HG02623 (cell line): Measurements from ENCODE around the gene SSUH2.
A peak's percentile ranks its signal among the peaks of the same experiment; 100 is the strongest.
"Not testable (repeated sequence)": the region's sequence is repeated elsewhere in the genome, so short reads cannot be mapped to it uniquely, and the experiment has no call there.

Experiments
- ATAC-seq: cut with Tn5 transposase; IDR thresholded peaks from one replicate; pipeline ENCODE4 v1.9.1; 2021; ENCODE audit warnings: moderate library complexity; ENCODE audit not compliant: unreplicated experiment

SSUH2 gene

GRCh38 chr3:8659242-8659641, 14.6 kb upstream of the SSUH2 start:
- ATAC-seq, result no peak

GRCh38 chr3:8658306-8659212, 14.0 kb upstream of the SSUH2 start:
- ATAC-seq, result peak; percentile 77

GRCh38 chr3:8657804-8658305, 13.3 kb upstream of the SSUH2 start:
- peak; percentile 14 for ATAC-seq

- no peak for ATAC-seq
These were observed 11.6 kb upstream of the SSUH2 start for GRCh38 chr3:8656240-8656639.

DNA sequence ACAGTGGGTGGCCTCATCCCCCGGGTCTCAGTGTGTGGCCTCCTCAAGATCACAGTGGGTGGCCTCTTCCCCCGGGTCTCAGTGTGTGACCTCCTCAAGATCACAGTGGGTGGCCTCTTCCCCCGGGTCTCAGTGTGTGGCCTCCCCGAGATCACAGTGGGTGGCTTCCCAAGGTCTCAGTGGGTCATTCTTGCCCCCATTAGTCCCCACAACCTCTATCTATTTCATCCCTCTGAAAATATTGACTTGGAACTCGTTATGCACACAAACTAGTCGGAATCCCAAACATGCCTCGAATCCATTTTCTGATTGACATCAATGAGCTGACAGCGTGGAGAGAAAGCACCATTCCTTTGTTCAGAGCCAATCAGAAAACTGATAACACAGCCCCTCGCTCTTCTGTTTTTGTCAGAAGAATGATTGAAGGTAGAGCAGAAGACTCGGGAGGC, 10.8 kb upstream of the SSUH2 start:
- no peak for ATAC-seq

GRCh38 chr3:8654572-8655329, 10.2 kb upstream of the SSUH2 start:
- not testable (repeated sequence) for ATAC-seq

DNA sequence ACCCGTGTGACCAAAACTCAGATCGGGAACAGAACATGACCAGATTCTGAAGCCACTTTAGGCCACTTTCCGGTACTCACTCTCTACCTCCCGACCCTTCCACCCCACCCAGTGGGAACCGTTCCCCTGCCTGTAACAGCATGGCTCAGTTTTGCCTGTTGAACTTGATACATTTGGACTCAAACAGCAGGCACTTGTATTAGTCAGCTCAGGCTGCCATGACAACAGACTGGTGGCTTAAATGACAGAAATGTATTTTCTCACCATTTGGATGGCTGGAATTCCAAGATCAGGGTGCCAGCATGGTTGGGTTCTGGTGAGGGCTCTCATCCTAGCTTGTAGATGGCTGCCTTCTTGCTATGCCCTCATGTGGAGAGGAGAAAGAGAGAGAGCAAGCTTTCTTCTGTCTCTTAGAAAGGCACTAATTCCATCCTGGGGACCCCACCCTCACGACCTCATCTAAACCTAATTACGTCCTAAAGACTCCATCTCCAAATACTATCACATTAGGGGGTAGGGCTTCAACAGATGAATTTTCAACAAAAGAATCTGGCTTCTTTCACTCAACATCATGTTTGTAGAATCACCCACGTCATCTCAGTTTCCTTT, 9.3 kb upstream of the SSUH2 start:
- ATAC-seq, result no peak

DNA sequence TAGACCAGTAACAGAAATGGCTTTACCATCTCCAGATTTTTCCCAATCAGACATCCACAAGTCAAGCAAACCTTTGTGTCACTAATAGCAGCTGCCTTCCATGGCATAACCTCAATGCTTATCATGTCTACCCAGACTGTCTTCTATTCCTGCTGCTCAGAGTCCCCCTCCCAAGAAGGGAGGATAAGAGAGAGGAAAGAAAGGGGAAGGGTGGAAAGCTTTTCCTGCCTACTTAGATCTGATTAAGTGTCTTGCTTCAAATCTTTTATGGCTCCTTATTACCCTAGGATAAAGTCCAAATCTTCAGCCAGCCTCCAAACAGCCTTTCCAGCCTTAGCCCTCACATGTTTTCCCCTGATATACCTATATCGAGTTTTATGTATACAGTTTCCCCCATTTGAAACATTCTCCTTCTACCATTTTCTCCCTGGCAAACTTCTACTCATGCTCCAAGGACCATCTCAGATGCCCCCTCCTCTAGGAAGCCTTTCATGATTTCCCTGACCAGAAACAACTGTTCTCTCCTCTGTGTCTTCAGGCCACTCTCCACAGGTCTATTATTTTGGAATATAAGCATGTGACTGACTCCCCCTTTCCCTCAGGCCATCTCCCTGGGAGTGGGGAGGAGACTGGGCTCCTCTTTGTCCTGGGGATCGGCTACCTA, 7.9 kb upstream of the SSUH2 start:
- ATAC-seq, result no peak

GRCh38 chr3:8651418-8652323, 7.1 kb upstream of the SSUH2 start:
- no peak for ATAC-seq

DNA sequence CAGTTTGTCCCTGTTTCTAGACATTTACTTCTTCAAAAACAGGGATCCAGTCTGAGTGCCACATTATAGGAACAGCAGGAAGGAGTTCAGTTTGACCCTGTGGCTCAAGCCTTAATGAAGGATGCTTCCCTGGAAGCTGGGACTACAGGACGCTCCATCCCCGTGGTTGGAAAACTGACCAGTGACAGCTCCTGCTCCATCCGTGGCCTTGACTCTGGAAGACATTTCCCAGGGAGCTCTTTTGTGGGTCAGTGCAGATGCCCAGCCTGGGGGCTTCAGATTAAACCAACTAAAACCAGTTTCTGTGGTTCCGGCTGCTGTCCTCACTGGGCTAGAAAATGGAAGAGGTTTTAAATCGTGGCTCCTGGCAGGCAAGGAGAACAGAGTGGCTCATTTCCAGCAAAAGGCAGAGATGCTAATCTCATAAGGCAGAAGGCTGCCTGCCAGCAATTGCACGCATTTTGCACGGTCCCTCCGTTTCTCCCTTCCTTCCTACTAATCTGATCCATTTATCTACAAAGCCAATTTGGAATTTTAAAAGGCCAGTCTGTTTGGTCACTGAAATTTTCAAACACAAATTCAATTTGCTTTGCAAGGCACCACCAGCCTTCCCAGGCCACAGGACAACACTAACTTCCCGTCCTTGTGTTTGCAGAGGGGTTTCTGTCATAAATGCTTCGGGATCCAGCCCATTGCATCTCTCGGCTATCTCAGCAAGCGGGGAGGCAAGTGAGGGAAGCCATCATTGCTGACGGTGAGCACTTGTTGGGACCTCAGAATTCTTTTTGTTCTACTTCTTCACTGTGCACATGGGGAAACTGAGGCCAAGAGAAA, 6.2 kb upstream of the SSUH2 start:
- ATAC-seq, result no peak

DNA sequence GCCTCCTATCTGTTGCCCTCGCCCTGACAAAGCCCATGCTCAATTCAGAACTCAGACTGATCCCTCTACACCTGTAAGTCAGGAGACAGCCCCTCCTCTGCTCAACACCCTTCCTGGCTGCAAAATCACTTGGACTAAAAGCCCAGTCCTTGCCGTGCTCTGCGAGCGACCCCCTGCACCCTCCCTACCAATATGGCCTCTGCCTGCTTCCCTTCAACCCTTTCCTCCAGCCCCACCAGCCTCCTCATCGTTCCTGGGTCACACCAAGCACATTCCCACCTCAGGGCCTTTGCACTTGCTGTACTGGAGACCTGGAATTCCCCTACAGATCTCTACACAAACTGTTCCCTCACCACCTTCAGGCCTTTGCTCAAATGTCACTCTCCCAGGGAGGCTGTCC, 5.2 kb upstream of the SSUH2 start:
- ATAC-seq, result no peak

DNA sequence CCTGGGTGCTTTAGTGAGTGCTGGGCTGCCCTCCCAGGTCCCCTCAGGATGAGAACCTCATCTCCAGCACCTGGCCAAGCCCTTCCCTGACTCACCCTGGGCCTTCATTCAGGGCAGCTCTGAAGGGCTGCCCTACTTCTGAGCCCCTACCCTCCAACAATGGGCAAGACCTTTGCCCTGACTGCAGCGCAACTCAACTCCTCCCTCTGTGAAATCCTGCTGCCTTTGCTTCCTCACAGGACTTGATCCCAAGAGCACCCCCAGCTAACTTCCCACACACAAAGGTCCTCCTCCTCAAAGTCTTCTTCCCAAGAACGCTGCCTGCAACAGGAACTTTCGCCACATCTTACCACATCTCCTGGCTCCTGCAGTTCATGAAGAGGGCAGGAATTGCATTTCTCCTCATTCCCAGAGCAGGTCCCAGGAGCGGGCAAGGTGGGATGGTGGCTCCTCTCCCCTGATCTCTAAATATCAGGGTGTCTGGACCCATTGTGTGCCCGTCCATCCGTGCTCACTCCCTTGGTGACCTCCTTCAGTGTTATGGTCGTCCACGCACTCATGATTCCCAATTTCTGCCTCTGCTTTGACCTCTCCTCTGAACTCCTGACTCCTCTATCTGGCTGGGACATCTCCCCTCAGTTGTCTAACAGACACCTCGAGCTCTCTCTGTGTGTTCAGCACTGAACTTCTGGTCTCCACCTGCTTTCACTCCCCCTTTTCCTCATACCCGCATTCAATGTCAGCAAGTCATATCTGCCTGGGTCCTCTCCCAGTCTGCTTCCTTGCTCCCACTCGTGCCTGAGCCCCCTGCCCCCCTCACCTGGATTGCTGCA, 4.5 kb upstream of the SSUH2 start:
- no peak for ATAC-seq

DNA sequence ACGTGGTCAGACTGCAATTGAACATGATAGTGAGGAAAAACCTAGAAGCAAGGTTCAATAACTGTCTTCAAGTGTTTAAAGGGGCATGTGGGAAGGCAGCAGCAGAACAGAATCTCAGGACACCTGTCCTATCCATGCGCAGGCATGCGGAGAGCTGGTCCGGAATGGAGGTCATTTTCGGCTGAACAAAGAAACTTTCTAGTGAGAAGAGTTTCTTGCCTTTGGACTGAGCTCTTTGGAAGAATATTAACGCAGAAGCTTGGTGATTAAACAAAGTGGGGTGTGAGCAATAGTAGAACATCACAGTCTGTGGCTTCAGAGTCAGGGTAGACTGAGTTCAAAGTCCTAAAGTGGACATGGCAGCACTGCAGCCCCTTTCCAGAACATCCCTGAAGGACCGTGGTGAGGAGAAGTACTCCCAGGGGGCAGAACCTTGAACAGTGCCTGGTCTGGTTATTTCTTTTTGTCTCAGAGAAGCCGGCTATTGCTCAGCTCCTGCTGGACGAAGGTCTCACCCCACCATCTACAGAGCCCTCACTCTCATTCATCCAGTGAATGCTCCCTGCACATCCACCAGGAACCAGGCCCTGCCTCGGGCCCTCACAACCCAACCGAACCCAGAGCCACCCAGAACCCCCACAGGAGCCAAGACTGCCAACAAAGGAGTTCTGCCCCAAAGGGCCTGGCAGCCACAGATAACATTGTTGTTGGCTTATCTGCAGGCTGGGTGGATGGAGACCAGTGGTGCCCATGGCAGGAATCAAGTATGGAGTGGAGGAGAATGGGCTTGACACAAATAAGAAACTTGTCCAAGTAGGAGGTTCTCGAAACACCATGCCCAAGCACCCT, 2.8 kb upstream of the SSUH2 start:
- no peak for ATAC-seq

DNA sequence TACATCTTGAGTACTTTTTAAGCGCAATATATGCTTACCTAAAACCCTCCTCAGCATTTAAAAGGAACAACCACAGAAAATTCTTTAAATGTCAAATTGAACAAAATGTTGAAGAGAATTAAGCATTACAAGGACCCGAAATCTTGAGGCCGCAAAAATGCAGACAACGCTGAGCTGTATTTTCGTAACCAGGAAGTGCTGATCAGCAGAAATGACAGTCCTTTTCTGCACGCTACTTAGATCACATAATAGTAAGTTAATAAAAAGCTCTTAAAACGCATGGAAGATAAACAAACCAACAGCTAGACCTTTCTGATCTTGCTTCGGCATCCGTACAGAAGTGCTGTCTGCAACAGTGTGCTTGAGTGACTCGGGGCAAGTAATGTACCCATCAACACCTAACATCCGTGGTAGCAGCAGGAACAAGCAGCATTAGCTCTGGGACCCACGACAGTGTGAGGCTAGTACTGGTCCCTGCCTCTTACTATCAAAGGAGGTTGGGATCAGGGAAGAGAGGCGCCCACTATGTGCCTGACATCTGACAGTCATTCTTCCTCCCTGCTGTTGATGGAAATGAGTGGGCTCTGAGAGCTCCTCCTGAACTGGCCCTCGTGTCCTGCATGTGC, 1.8 kb upstream of the SSUH2 start:
- ATAC-seq, result no peak

DNA sequence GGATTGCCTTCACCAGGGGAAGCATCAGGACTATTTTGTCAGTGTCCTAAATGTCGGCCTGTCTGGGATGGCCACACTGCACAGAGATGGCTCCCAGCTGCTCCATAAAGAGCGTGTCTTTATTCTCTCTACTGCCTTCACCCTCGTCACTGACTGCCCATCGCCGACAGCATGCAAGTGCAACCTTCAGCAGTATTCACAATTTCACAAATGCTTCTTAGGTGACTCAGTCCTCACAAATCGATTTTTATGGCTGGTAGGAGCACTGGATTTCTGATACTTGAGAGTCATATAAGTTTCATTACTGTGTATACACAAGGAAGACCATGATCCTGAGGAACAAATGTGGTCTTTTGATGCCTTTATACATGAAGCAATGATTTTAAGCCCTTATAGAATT, 1.1 kb upstream of the SSUH2 start:
- no peak for ATAC-seq

DNA sequence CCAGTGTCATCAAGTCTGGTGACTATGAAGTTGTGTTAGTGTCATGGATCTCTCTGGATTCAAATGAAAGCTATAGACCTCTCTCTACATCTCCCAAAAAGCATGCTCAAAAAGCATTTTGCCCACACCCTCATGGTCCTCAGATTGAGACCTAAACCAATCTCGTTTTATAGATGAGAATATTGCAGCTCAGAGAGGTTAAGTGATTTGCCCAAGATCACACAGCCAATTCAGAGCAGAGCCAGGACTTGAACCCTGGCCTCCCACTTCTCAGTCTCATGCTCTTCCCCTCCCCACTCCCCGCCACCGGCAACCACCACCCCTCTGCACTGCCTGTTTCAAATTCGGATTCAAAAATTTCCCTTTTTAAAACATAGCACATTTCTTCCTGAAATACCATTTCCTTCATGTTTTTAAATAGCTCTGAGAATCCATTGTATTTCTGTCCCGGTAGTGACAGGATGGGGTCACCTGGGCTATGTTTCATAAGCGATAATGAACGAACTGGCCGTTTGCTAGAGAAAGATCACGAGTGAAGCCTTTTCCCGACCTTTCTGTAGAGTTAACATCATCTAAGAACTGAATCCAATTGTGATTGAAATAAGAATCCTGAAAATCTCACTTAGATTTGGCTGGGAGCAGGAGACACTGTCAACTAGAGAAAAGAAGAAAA, 769 bp downstream of the SSUH2 start:
- no peak for ATAC-seq
